Cardiac fibroblast (primary cell): Measurements from ENCODE around the gene ERC2.

ENCODE experiments used
- DNase-seq, 2 donors: peaks; one replicate each; pipeline versions ENCODE4 v3.0.0 to v3.0.0-alpha.2; 2010; ENCODE audit warnings: low read depth in 2 of 2
- H3K4me3 ChIP-seq, 2 donors: replicated peaks in 1 of 2; 1 replicate in 1 of 2; 2 replicates in 1 of 2; pipeline ENCODE4 v1.5.1; 2011; ENCODE audit warnings: low read depth in 2 of 2, low read length in 2 of 2, mild to moderate bottlenecking in 2 of 2, moderate library complexity in 1 of 2
- TF ChIP-seq, protein P1 (sequence below): IDR thresholded peaks from one replicate; pipeline ENCODE4 v1.5.1; 2011; ENCODE audit warnings: low read depth, mild to moderate bottlenecking, low read length, inconsistent platforms

Gene ERC2

DNA sequence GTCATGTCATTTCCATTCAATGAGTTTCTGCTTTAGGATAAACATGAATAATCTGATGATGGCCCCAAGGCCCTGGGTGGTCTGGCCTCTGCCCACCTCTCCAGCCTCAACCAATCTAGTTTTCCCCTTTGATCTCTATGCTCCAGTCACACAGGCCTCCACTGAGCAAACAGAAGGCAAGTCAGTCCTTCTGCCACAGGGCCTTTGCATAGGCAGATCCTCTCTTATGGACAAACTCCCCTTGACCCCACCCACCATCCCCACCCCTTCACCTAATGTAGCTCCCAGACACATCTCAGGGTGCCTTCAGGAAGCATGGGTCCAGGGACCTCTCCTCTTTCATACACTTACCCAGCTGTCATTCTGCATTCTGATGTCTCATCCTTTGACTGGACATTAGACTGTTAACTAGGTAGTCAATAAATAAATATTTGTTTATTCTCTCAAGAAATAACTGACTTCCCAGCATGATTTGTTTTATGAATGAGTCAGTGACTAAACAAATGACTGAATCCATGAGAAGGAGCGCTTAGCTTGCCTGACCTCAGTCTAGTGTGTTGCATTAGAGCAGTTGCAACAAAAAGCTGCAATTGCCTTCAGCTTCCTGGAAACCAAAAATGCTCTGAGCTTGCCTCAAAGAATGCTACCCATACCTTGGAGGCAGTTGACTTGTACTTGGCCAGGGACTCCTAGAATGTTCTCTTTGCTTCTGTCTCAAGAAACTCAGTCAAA, 594.6 kb downstream of the ERC2 start:
- TF ChIP-seq, protein P1, sequence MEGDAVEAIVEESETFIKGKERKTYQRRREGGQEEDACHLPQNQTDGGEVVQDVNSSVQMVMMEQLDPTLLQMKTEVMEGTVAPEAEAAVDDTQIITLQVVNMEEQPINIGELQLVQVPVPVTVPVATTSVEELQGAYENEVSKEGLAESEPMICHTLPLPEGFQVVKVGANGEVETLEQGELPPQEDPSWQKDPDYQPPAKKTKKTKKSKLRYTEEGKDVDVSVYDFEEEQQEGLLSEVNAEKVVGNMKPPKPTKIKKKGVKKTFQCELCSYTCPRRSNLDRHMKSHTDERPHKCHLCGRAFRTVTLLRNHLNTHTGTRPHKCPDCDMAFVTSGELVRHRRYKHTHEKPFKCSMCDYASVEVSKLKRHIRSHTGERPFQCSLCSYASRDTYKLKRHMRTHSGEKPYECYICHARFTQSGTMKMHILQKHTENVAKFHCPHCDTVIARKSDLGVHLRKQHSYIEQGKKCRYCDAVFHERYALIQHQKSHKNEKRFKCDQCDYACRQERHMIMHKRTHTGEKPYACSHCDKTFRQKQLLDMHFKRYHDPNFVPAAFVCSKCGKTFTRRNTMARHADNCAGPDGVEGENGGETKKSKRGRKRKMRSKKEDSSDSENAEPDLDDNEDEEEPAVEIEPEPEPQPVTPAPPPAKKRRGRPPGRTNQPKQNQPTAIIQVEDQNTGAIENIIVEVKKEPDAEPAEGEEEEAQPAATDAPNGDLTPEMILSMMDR, result no peak
- H3K4me3 ChIP-seq, result no peak overlapping the region
- peak in 1 of 2 donors; percentile 16 for DNase-seq

DNA sequence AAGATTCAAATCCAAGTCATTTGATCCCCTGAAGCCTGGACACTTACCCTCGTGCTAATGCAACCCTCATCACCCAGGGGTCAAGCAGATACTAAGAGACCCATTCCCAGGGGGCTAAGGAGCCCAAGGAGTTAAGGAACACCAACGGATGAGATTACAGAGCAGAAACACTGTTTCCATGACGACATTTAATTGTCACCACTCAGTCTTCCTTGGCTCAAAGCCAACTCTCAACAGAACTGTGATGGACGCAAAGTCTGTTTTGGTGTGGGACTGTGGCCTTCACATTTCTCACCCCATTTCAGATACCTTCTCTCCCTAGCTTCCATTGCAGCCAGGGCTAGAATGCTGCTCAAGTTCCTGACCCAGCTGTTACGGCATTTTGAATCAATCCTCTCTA, 597.7 kb downstream of the ERC2 start:
- TF ChIP-seq, protein P1, result no peak
- no peak for DNase-seq
- H3K4me3 ChIP-seq, result no peak overlapping the region

DNA sequence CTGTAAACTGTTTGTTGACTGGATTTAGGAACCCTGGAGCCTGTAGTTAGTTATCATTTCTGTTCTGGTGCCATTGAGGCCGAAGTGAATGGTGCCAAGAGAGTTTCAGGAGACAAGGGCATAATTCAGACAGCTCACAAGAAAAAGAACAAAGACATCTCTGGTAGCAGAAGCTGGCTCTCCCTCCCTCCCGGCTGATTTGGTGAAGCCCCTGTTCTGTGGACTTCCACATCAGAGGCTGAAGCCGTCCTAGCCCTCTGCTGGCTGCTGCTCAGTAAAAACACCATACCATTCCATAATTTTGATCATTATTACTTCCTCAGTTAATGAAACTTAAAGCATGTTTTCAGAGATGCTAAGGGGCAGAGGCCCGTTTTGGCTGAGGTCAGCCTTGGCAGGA, 599.9 kb downstream of the ERC2 start:
- TF ChIP-seq, protein P1, result no peak
- H3K4me3 ChIP-seq, result no peak overlapping the region
- DNase-seq, result no peak

DNA sequence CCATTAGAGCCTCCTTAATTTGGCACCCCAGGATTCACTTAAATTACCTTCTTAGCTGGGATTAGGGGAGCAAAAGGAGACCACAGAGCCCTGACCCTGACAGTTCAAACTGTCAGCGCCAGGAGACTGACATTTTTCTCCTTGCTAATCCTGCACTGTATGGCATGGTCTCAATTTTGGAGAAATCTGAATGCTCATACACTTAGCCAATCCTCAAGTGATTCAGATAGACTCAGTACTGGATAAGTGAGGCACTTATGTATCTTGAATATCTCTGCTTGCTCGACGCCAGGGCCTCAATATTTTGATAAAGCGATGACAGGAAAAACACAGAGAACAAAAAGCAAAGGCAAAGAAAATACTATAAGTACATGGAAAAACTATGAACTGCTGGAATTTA, 605.2 kb downstream of the ERC2 start:
- no peak for DNase-seq
- H3K4me3 ChIP-seq, result no peak overlapping the region
- TF ChIP-seq, protein P1, result no peak

DNA sequence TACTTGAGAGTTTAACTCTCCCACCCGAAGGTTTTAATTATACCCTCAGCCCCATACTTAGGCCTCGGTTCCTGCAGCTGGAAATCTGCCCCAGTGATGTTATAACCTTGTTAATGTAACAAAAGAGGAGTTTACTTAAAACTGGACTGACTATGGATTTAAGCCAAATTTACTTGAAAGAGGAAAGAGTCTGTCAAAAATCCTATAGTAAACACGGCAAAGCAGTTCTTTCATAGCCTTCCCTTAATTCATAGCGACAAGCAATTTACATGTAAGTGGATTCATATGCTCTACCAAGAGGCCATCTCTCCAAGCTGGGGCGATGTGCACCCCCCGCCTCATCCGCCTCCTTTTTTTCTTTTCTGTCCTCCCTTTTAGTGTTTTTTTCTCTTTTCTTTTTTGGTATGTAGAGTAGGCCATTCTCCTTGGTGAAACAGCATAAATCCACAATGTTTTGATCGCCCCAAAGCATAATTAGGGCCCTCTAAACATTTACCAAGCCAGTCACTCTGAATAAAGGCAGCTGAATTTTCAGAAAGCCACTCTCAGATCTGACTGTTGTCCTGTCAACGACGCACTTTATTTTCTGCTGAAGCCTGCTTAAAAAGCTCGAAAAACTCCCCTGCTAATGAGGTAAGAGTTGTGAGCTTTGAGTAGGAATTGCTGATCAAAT, 608.1 kb downstream of the ERC2 start:
- no peak for DNase-seq
- no peak overlapping the region for H3K4me3 ChIP-seq
- TF ChIP-seq, protein P1, result no peak

DNA sequence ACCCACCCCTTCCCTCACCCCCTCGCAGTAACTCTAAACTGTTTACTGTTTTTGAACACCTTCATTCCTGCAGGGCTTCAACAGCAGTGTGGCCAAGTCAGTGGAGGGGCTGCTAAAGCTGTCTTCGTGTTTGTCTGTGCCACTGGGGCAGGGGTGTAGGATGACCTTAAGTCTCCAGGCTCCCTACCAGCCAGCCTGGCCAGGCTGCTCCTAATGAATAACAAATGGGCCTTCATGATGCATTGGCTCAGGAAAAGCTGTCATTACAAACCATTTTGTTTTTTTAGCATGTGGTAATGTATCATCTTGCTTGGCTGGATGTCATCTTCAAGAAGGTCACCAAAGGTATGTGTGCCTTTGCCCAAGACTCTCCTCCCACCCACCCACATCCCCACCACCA, 609.0 kb downstream of the ERC2 start:
- TF ChIP-seq, protein P1, result no peak
- no peak for DNase-seq
- no peak overlapping the region for H3K4me3 ChIP-seq
